NCI-H446 treated with DMSO at 0.1 percent for 48 hours (cell line): Measurements from ENCODE around the gene ZCCHC24.

Experiments used
- DNase-seq: peaks from one replicate; lab custom pipeline; 2025; lab: John Stamatoyannopoulos, UW

Gene ZCCHC24

DNA sequence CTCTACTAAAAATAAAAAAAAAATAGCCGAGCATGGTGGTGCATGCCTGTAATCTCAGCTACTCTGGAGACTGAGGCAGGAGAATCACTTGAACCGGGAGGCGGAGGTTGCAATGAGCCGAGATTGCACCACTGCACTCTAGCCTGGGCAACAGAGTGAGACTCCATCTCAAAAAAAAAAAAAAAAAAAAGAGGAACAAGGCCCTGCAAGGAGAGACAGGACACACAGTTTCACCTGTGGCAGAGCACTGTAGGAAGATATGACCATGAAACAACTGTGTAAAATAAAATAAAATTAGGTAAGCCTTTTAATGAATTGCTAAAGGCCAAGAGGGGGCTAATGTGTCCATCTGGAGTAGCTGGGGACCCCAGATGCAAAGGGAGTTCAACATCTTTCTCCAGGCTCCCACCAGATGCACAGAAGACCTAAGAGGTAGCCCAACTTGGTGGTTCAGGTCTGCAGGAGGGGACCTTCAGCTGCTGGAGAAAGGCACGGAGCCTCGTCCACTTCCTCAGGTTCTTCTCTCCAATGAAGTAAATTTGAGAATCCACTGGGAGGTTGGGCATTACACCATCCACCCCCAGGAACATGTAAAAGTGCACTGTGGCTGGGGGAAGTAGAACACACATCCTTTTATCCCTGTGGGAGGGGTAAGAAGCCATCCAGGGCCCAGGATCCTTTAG, 85.5 kb downstream of the ZCCHC24 start:
- DNase-seq = no peak

DNA sequence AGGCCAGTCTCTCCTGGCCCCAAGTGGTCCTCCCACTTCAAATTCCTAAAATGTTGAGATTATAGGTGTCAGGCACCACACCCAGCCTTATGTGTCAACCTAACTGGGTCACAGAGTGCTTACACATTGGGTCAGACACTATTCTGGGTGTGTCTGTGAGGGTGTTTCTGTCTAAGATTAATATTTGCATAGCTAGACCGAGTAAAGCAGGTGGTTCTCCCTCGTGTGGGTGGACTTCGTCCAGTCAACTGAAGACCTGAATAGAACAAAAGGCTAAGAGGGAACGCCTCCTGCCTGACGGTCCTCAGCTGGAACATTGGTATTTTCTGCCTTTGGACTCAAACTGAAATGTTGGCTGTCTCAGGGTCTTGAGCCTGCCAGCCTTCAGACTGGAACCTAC, 86.6 kb downstream of the ZCCHC24 start:
- no peak for DNase-seq

DNA sequence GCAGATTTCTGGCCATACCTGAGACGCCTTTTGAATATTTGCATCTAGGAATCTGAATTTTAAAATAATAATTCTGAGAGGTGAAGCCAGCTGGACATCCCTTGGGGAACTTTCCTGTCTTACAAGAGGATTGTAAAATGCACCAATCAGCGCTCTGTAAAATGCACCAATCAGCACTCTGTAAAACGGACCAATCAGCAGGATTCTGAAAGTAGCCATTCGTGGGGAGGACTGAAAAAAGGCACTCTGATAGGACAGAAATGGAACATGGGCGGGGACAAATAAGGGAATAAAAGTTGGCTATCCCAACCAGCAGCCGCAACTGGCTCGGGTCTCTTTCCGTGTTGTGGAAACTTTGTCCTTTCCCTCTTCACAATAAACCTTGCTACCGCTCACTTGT, 88.2 kb downstream of the ZCCHC24 start:
- no peak for DNase-seq

DNA sequence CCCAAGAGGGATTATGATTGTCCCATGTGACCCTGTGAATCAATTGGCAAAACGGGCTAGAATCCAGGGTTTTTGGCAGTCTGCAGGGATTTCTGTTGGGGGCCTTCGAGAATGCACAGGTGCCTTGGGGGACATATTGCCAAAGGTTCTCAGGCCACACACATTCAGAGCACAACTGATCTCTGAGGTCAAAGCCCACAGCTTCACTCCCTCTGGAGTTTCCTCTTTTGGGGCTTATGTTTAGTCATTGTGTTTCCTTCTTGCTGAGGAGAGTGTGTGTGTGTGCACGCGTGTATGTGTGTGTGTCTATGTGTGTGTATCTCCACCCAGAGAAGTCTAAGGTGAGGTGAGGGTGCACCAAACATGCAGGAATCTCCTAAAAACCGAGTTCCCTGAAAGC, 89.3 kb downstream of the ZCCHC24 start:
- no peak for DNase-seq

DNA sequence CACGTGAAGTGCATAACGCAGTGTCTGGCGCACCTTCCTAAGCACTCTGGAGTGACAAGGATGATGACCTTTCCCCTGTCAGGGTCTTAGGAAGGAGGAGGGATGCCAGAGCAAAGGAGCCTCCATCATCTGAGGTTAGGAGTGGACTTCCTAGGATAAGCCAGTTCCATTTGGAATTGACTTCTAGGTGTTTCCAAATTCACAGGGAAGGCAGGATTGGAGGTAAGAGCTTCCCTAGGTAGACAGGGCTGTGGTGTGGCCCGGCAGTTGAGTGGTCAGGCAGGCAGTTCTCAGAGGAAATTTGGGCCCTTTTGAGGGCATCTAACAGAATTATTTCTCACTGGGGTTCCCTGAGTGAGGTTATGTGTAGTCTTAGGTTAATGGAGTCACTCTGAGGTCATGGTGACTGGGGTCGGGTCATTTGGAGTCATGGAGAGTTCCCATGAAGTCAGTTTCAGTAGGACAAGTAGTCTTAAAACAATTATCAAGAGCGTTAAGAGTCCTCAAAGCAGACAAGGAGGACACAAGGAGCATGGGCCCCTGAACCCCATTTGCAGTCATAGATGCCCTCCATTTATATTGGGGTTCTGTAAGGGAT, 89.9 kb downstream of the ZCCHC24 start:
- no peak for DNase-seq

DNA sequence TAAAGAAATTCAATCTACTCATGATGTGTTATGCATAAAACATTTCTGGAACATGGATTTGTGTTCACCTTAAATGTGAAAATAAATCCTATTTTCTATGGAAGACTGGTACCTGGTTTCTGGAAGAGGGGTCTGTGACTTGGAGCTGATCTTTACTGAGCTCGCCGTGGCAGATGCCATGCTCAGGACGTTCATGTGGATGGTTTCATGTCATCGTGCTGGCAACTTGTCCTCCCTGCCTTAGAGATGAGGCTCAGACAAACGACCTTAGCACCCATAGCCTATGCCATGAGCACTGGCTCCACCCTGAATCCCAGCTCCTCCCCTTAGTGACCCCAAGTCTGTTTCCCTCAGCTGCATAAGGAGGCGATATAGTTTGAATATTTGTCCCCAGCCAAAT, 90.8 kb downstream of the ZCCHC24 start:
- DNase-seq = no peak

DNA sequence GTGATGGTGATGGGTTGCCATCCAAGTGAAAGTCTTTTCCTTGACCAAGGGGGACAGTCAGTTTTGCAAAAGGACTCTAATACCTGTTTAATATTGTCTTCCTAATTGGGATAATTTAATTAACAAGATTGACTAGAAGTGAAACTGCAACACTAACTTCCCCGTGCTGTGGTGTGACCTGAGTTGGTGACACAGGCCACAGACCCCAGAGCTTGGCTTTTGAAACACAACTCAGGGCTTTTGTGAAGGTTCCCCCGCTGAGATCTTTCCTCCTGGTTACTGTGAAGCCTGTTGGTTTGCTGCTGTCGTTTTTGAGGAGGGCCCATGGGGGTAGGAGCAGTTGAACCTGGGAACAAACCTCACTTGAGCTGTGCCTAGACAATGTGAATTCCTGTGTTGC, 91.3 kb downstream of the ZCCHC24 start:
- no peak for DNase-seq

DNA sequence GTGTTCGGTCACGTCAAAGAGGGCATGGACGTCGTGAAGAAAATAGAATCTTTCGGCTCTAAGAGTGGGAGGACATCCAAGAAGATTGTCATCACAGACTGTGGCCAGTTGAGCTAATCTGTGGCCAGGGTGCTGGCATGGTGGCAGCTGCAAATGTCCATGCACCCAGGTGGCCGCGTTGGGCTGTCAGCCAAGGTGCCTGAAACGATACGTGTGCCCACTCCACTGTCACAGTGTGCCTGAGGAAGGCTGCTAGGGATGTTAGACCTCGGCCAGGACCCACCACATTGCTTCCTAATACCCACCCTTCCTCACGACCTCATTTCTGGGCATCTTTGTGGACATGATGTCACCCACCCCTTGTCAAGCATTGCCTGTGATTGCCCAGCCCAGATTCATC, 91.7 kb downstream of the ZCCHC24 start:
- DNase-seq = no peak

DNA sequence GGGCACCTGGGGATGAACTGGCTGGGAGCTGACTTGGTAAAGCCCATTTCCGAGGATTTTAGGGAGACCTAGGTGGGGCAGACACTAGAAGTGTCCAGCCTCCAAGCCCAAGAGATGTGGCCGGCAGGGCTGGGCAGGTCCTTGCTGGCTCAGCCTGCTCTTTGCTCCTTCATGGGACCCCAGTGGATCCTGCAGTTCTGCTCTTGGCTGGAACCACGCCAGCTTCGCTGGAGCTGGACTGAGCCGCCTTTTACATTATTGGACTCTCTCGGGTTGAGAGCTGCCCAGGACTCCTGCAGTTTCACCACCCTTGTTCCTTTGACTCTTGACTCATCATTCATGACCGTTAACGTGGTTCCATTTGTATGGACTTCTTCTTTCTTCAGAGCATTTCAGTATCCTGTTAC, 92.4 kb downstream of the ZCCHC24 start:
- no peak for DNase-seq

DNA sequence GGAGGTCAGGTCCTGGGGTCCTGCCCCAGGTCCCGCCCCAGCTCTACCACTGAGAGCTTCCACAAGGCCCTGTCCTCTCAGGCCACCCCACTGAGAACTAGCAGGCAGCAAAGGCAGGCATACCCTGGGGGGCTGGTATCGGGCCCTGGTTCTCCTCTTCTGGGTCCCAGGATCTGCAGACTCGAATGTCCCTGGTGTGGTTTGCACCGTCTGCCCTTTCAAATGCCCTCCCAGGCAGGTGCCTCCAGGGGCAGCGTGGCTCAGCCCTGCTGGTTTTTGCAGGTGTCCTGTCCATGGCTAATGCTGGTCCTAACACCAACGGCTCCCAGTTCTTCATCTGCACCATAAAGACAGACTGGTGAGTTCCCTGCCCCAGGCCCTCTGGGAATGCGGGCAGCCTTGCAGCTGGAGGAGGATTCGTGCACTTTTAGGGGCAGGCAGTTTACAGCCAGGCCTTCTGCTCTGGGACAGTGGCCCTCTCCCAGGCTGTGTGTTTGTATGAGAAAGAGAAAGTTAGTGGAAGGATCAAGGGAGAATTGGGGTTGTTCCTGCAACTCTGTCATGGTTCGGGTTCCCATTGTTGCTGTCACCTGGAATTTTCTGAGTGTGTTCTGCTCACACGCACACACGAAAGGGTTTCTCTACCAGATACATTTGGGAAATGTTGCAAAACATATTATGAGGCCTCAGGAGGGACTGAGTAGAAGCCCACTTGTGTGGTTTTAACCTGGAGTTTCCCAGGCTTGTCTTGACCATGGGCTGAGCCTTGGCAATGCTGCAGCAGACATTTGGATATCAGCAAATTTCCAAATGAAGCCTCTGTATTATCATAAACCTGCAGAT, 93.2 kb downstream of the ZCCHC24 start:
- no peak for DNase-seq

DNA sequence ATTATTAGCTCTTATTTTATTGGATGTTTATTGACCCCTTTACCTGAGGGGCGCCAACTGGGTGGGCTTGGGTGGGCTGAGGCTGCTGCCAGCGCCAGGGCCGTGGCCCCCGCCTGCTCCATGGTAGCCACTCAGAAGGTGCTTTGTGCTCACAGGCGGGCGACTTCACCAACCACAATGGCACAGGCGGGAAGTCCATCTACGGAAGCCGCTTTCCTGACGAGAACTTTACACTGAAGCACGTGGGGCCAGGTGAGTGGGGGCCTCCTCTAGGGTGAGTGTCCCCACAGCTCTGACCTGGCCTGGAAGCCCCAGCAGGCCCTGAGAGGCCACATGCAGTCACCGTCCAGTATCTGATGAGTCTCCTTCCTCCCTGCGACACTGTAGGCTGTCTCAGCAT, 94.1 kb downstream of the ZCCHC24 start:
- no peak for DNase-seq

DNA sequence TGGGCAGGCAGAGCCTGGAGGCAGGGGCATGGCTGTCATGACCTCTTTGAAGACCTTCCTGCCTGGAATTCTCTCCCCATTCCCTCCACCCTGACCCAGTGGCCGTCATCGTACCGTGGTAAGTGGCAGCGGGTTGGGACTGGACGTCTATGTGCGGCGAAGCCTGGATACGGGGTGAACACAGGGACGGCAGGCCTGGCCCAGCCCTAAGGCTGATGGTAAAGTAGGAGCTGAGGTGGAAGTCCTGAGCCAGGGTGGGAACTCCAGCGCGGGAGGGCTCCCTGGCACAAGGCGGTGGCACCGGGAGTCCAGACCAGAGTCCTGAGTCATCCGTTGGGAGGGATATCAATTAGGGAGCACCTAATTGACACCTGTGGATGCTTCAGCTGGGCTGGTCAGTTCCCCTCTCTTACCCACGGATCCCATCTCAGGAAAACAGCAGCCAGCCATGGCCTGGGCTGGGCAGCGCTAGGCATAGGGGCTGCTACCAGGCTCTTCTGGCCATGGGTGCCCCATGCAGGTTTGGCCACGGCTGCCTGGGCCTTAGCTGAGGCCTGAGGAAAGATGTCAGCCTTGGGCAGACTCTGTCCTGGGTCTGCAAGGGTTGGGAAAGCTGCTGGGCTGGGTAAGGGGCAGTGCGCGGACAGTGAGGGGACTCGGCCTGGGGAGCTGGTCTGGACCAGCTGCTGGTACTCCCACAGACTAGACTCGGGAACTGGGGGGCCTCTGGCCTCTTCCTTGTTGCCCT, 94.8 kb downstream of the ZCCHC24 start:
- DNase-seq = no peak

DNA sequence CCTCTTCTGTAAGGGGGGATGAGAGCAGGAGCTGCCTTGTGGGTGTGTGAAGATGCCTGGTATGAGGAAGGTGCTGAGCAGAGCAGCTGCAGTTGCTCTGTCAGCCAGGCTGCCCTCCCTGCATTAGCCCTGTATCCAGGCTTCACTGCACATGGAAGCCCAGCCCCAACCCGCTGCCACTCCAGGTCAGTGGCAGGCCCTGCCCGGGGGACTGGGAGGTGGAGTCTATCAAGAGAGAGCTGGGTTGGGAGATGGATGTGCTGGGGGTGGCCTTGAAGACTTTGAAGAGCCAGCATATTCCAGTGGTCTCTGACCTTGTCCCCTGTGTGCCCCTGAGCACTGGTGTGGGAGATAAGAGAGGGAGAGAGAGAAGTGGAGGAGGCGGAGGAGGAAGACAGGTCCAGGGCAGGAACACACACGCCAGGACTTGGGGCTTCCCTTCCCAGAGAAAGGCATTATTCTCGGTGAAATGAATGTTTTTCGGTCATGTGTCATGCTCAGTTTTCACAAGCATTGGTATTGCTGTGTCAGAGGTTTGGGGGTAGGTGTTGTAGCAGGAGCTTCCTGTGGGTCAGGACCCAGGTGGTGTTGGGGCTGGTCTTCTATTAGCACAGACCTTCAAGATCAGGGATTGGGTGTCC, 95.5 kb downstream of the ZCCHC24 start:
- no peak for DNase-seq

DNA sequence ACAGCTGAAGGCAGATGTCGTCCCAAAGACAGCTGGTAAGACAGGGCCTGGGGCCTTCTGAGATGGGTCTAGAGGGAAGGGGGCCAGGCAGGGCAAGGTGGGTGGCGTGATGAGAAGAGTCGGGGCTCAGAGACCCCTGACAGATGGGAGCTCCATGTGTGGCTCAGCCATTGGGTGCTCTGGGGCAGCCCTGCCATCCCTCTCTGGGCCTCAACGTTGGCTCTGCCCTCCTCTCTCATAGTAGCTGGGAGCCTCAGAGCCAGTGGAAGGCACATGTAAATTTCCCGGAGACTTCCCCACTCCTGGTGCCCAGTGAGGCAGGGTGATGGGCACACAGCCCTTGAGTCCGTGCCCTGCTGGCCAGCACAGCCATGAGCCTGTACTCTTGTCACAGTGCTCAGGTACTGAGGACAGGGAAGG, 96.3 kb downstream of the ZCCHC24 start:
- no peak for DNase-seq

DNA sequence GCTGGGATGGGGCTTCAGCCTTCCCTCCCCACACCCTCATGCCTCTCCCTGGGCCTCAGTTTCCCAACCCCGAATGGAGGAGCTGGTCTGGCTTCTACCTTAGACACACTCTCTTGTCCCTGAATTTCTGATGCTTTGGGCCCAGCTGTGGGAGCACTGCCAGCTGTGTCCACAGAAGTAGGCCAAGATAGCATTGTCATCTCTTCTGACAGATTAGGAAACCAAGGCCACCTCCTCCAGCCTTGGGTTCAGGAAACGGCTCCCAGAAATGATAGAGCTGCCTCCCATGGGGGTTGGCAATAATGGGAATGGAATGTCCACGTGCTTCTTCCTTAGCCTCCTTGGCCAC, 96.8 kb downstream of the ZCCHC24 start:
- no peak for DNase-seq

DNA sequence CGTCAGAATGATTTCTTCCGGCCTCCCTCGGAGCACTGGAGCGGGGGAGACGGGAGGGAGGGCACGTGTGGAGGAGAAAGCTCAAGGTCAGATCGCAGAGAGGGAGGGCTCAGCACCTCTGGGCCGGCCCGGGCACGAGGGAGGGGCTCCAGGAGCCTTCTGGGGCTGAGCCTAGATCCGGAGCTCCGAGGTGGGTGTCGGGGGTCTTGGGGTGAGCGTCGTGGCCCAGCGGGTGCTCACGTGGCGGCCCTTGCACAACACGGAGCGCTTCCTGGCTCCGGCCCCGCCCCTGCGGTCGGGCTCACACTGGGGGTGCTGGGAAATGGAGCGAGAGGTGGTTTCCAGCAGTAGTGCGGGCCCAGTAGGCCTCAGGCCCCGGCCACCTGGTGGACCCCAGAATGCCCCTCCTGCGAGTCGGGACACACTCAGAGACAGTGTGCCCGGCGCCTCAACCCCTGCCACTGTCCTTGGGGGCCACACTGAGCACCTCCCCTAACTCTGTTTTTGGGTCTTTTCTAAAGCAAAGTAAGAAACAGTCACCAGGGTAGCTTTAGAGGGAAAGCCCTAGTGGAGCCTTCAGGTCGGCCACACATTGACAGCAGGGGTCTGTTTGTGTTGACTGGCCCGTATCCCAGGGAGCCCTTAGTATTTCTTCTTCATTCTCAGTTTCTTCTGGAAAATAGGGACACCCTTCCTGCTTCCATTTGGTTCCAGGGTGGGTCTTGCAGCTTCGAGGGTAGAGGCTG, 97.4 kb downstream of the ZCCHC24 start:
- DNase-seq = no peak

DNA sequence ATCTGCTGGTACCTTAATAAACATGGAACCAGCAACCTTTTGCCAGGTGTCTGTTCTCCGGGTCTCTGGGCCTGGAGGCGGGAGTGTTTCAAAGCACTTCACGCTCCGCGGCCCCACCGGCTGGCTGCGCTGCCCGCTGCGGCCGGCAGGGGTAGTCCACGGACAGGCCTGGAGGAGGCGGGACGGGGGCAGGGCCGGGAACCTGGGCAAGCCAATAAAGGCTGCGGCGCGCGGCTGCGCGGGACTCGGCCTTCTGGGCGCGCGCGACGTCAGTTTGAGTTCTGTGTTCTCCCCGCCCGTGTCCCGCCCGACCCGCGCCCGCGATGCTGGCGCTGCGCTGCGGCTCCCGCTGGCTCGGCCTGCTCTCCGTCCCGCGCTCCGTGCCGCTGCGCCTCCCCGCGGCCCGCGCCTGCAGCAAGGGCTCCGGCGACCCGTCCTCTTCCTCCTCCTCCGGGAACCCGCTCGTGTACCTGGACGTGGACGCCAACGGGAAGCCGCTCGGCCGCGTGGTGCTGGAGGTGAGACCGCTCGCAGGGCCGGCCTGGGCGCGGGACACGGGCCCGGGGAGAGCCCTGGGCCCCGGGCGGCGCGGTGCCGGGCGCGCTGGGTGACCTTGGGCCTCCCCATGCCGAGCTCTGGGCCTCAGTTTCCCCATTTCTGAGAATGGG, 98.1 kb downstream of the ZCCHC24 start, which contains the start of gene PPIF:
Gene PPIF, plus strand, starts transcription at position 244 of the 668 bp plus-strand sequence. Its CDS starts 80 bp downstream, at position 324.
- DNase-seq = peak; percentile 44

DNA sequence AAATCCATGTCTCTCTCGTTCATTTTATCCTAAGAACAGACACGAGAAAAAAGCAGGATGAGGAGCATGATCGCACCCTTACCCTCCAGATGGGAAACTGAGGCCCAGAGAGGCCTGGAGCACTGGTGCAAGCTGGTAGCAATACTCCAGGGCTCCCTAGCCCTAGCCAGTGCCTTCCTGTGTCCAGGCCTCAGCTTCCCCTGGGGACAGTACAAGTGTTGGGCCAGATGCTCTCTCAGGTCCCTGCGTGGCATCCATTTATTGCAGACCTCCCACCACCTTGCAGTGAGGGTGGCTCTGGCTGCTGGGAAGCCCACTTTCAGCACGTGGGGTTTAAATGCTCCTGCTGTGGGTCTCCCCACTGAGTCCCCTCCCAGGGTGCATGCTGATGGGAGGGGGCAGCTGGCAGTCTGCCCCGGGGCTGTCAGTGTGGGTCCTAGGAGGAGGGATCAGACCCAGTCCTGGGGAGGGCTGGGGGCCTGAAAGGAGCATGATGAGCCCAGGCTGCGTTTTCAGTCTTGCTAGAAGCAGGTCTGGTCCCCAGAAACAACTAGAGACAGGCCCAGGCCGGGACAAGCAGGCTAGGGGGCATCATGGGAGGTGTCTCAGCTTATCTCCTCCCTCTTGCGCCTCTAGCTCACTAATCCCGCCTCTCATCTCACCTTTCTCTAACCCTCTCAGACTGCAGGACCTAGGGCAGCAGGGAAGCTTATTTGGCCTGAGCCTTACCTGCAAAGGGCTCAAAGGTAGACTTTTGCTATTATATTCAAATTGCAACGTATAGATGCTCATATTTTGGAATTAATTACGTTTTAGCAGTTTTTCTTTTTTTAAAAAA, 98.8 kb downstream of the ZCCHC24 start:
- DNase-seq = no peak

DNA sequence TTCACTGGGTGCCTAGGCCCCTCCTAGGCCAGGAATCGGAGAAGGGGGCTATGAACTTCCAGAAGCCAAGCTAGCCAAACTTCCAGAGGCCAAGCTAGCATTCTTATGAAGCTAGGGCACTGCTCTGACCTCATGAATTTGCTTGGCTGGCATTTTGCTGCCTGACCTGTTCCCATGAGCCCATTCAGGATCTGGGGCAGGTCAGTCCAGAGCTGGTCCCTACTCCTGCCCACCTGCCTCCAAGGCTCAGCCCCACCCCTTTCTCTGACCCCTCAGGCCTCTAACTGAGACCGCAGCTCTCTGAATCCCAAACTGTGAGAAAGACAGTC, 99.4 kb downstream of the ZCCHC24 start:
- no peak for DNase-seq
